ENCODE data around the gene TINAG.
"Not testable (repeated sequence)": the region's sequence is repeated elsewhere in the genome, so short reads cannot be mapped to it uniquely, and the experiment has no call there.

The TINAG gene

DNA sequence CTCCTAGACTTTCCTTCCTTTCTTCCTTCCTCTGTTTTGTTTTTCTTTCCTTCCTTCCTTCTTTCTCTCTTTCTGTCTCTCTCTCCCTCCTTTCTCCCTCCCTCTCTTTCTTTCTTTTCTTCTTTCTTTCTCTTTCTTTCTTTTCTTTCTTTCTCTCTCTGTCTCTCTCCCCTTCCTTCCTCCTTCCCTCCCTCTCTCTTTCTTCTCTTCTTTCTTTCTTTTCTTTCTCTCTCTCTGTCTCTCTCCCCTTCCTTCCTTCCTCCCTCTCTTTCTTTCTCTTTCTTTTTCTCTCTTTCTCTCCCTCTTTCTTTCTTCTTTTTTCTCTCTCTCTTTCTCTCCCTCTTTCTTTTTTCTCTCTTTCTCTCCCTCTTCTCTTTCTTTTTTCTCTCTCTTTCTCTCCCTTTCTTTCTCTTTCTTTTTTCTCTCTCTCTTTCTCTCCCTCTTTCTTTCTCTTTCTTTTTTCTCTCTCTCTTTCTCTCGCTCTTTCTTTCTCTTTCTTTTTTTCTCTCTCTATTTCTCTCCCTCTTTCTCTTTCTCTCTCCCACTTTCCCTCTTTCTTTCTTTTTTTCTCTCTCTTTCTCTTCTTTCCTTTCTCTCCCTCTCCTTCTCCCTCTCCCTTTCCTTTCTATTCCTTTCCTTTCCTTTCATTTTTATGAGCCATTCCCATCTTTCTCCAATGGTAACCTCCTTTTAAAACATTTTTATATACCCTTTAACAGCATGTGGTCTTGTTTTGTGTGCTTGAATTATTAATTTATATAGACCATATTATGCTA is 2.3 kb downstream of the TINAG start:
- no peak for FAIRE-seq

- FAIRE-seq, result no peak
Observed at GRCh38 chr6:54315656-54316055, 7.4 kb downstream of the TINAG start.

DNA sequence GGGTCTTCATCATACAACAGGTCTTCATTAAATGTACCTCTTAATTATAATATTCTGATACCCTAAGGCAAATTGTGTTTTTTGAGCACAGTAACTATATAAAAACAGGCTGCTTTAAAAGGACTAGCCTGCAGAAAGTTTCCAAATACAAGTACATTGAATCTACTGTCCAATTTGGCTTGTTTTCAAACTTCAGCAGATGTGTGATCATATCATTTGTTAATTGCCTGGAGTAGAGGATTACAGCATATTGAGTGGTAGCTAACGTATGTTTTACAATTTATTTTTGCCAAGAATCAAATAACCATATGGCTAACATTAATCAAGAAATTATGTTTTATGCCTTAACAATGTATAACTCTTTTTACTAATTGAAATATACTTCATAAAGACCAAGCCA is 12.6 kb downstream of the TINAG start:
- no peak for FAIRE-seq

DNA sequence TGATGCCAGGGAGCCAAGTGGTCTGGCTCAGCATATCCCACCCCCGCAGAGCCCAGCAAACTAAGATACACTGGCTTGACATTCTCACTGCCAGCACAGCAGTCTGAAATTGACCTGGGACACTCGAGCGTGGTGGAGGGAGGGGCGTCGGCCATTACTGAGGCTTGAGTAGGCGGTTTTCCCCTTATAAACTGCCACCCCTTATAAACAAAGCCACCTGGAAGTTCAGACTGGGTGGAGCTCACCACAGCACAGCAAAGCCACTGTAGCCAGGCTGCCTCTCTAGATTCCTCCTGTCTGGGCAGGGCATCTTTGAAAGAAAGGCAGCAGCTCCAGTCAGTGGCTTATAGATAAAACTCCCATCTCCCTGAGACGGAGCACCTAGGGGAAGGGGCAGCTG is 19.4 kb downstream of the TINAG start:
- no peak for FAIRE-seq

DNA sequence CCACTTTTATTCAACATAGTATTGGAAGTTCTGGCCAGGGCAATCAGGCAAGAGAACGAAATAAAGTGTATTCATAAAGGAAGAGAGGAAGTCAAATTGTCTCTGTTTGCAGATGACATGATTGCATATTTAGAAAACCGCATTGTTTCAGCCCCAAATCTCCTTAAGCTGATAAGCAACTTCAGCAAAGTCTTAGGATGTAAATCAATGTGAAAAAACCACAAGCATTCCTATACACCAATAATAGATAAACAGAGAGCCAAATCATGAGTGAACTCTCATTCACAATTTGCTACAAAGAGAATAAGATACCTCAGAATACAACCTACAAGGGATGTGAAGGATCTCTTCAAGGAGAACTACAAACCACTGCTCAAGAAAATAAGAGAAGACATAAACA is 23.3 kb downstream of the TINAG start:
- not testable (repeated sequence) for FAIRE-seq

DNA sequence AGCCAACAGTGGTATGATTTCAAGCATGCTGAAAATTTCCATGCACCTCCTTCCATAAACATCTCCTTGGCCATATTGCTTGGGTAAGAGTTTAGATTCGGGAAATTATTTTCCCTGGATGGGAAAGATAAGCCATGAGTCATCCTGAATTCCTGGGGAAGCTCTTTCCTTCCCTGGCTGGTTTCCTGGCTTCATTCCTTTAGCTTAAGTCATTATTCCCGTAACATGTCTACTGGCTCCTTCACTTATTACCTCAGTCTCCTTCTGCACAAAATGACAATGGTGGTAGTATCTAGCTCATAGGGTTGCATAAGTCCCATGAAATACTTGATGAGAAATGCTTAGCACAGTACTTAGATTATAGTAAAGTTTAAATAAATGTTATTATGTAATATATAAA is 27.6 kb downstream of the TINAG start:
- no peak for FAIRE-seq

DNA sequence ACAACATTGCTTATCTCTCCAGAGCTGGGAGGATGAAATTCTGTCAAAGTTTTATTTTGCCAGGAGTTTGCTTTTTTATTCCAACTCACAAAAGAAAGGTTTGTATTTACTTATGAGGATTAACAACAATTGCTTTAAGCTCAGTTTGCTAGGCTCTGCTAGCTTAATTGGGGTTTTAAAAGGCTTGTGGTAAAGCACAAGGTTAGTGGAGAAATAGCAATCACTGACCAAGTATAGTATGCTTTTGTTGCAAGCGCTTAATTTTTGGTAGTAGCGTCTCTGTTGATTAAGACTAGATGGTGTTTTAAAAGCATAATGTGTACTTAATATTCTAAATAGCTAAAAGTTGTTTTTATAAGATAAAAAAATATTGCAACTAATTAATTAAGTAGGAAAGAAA is 45.7 kb downstream of the TINAG start:
- FAIRE-seq, result no peak

DNA sequence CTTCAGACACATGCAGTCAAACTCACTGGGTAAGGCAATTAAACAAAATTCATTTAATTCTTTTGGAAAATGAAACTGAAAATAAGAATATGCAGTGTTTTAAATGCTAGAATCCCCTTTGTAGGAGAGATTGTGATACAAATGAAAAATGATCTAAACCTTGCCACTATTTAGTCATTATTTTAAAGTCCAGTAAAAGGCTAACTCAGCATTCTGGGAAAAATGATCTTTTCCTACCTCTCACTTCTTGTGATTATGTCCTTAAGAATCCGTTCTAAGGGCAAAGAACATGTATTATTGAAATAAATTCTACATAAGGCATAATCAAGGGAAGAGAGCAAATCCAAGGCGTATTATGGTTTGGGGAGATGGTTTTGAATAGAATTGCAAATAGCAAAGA is 46.4 kb downstream of the TINAG start:
- FAIRE-seq, result no peak

- no peak for FAIRE-seq
Observed at GRCh38 chr6:54357141-54357540, 48.9 kb downstream of the TINAG start.

- FAIRE-seq, result no peak
Observed at GRCh38 chr6:54361188-54361587, 52.9 kb downstream of the TINAG start.

GRCh38 chr6:54361734-54362133 is 53.5 kb downstream of the TINAG start:
- FAIRE-seq, result no peak

- FAIRE-seq, result no peak
Observed at GRCh38 chr6:54366667-54367327, 58.6 kb downstream of the TINAG start.

- FAIRE-seq, result no peak
Observed at GRCh38 chr6:54377776-54378175, 69.5 kb downstream of the TINAG start.

DNA sequence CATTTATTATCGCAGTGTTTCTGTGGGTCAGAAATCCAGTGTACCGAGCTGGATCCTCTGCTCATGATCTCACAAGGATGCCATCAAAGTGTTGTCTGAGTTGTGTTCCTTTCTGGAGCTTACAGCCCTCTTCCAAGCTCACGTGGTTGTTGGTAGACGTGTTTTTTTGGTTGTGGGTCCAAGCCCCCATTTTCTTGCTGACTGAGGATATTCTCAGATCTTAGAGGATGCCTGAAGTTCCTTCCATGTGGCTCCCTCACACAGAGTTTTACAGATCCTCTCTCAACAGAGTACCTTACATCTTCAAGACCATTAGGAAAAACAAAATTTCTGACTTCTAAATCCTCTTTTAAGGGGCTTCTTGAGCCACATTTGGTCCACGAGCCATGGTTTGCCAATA is 78.1 kb downstream of the TINAG start:
- FAIRE-seq, result no peak

- FAIRE-seq, result no peak
Observed at GRCh38 chr6:54390362-54390761, 82.1 kb downstream of the TINAG start.

- FAIRE-seq, result no peak
Observed at GRCh38 chr6:54391577-54391976, 83.3 kb downstream of the TINAG start.

GRCh38 chr6:54403096-54403495 is 94.9 kb downstream of the TINAG start:
- FAIRE-seq, result no peak

GRCh38 chr6:54404791-54405190 is 96.5 kb downstream of the TINAG start:
- FAIRE-seq, result no peak

DNA sequence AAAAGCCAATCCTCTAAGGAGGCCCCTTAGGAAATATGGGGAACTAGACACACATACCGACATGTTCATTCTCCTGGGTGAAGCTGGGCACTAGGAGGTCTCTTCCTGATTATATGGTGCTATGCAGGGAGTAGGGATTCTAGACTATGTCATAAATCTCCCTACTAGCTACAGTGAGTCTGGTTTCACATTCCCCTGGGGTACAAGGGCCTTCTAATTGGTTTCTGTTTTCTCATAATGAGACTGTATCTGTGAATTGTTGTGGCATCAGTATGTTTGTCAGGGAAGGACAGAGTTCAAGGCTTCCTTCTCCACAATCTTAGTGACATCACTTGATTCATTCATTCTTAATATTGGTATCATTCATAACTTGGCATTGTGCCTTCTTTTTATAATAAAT is 103.5 kb downstream of the TINAG start:
- FAIRE-seq, result no peak

DNA sequence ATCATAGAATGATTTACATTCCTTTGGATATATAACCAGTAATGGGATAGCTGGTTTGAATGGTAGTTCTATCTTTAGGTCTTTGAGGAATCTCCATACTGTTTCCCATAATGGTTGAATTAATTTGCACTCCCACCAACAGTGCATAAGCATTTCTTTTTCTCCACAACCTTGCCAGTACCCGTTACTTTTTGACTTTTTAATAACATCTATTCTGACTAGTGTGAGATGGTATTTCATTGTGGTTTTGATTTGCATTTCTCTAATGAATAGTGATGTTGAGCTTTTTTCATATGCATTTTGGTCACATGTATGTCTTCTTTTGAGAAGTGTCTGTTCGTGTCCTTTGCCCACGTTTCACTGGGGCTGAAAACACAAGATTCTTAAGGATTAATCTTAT is 107.3 kb downstream of the TINAG start:
- FAIRE-seq, result no peak

GRCh38 chr6:54419885-54420284 is 111.6 kb downstream of the TINAG start:
- no peak for FAIRE-seq

GRCh38 chr6:54426995-54427394 is 118.8 kb downstream of the TINAG start:
- FAIRE-seq, result no peak

DNA sequence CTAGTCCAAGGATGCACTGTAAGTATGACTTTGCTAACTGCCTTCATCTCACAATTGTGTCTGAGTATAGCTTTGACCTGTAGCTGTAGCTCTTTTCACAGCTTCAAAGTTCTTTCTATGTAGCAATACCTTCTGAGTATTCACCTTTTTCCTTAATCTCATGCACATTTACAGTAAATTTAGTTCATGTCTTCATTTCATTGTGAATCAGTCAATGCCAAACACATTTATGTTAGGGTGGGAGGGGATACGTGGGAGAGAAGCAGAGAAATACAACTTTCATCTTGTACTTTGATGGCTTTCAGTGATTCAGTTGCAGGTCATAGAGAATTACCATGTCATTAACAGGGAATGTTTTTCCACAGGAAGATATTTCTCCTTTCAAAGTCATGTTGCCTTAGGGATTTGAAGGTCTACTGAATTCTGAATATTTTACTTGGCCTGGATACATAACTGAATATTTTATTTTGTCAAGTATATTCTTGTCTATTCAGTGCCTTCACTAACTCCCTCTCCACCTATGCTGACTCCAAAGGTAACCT is 119.2 kb downstream of the TINAG start:
- FAIRE-seq, result no peak

- FAIRE-seq, result no peak
Observed at GRCh38 chr6:54428431-54428830, 120.2 kb downstream of the TINAG start.

DNA sequence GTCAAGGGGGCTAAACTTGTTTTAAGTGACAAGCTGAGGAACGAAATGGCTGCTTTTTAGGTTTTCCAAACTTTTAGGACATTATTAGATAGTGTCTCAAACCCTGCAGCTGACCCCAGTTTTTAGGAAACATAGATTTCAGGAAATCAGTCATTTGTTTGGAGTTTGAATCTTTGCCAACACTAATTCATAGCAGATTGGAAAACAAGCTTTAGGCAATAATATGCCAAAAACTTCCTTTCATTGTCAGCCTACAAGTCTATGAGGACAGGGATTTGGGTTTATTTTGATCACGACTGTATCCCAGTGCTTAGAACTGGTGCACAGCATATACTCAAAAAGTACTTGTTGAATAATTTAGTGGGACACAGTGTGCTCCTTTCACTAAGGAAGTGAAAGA is 123.2 kb downstream of the TINAG start:
- no peak for FAIRE-seq

Measured in A204.1 (cell line).